Measurements from ENCODE around the gene MAD1L1.

DNA sequence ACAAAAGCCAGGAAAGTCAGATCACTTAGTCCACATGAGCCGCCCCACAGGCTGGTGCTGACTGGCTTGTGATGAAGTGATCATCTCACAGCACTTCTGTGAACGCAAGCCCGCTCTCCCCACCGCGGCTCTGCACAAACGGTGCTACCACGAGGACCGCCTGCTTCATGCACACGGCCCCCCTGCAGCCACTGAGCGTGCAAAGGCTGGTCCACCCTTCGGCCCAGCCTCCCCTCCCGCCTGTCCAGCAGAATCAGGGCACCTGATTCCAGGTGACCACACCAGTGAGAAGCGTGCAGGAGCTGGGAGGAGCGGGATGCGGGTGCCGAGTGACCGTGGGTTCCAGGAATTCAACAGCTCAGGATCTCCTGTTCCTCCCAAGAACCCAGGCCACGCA, 32.2 kb downstream of the MAD1L1 start:
- TF ChIP-seq CTCF (IDR thresholded peaks at IDR 0.05 in 8 of 11, conservative IDR thresholded peaks at IDR 0.05 in 3 of 11) (no peak), POLR2A (IDR thresholded peaks at IDR 0.05) (no peak)
